Smooth muscle cell (in vitro differentiated cells): ENCODE measurements around the gene E2F7. TPM values are rescaled to one million over a fixed set of nuclear protein-coding genes. Genes with fewer than 3 reads are reported as not detected.

Experiments used
- DNase-seq: peaks from one replicate; lab custom pipeline; 2025; ENCODE audit not compliant: unreplicated experiment; lab: John Stamatoyannopoulos, UW
- H2AFZ ChIP-seq: fragments of 200-600 bp; sonication (generic); 2 replicates; pipeline ENCODE4 v1.6.0; 2016; ENCODE audit warnings: antibody characterized with exemption, low read depth, mild to moderate bottlenecking
- H3F3A ChIP-seq: fragments of 200-600 bp; sonication (generic); 2 replicates; pipeline ENCODE4 v1.6.0; 2017; ENCODE audit warnings: antibody characterized with exemption, low read depth
- H3K27ac ChIP-seq: fragments of 200-600 bp; sonication (generic); 2 replicates; pipeline ENCODE4 v1.5.1; 2016; ENCODE audit warnings: low read depth, mild to moderate bottlenecking
- H3K27me3 ChIP-seq: fragments of 200-600 bp; sonication (generic); 2 replicates; pipeline ENCODE4 v1.6.1; 2016; ENCODE audit warnings: low read depth, mild to moderate bottlenecking
- H3K36me3 ChIP-seq: fragments of 200-600 bp; sonication (generic); 2 replicates; pipeline ENCODE4 v1.5.1; 2016; ENCODE audit warnings: low read depth
- H3K4me1 ChIP-seq: fragments of 200-600 bp; sonication (generic); 2 replicates; pipeline ENCODE4 v1.5.1; 2016; ENCODE audit warnings: low read depth
- H3K4me2 ChIP-seq: fragments of 200-600 bp; sonication (generic); 2 replicates; pipeline ENCODE4 v1.6.0; 2016; ENCODE audit warnings: mild to moderate bottlenecking
- H3K4me3 ChIP-seq: fragments of 200-600 bp; sonication (generic); 2 replicates; pipeline ENCODE4 v1.5.1; 2016; ENCODE audit warnings: mild to moderate bottlenecking
- H3K79me2 ChIP-seq: fragments of 200-600 bp; sonication (generic); 2 replicates; pipeline ENCODE4 v1.6.0; 2016; ENCODE audit warnings: low read depth, mild to moderate bottlenecking
- H3K9ac ChIP-seq: fragments of 200-600 bp; sonication (generic); 2 replicates; pipeline ENCODE4 v1.6.0; 2016; ENCODE audit warnings: low read depth
- H3K9me3 ChIP-seq: fragments of 200-600 bp; sonication (generic); replicated peaks from 2 replicates; pipeline ENCODE4 v1.5.1; 2016; ENCODE audit warnings: low read depth
- H4K20me1 ChIP-seq: fragments of 200-600 bp; sonication (generic); 2 replicates; pipeline ENCODE4 v1.6.0; 2016; ENCODE audit warnings: low read depth
- WGBS: methylation state at CpG from one replicate; pipeline ENCODE4 v1.1.7; 2016; ENCODE audit warnings: low lambda C conversion rate; 5-methylcytosine and 5-hydroxymethylcytosine counted together
- polyA plus RNA-seq: library from polyadenylated mRNA; unstranded; fragments of >200 nt; fragmentation: Nextera tagmentation; extraction: Ambion mirVana; gene quantifications from 2 replicates; pipeline ENCODE4 v1.2.1, GENCODE V29; 2016
- total RNA-seq: library from RNA; depleted of rRNA; stranded (reverse); fragments of >200 nt; gene quantifications from 2 replicates; pipeline ENCODE4 v1.2.3, GENCODE V29; 2014
- TF ChIP-seq, protein P1 (sequence below): fragments of 200-600 bp; sonication (generic); IDR thresholded peaks from 2 replicates; pipeline ENCODE4 v1.5.1; 2017; ENCODE audit warnings: borderline replicate concordance, mild to moderate bottlenecking, antibody characterized with exemption; ENCODE audit not compliant: insufficient read depth, poor library complexity, severe bottlenecking

Gene E2F7
- total and polyA plus RNA-seq, 2 experiments from 2014 or later, result 5.1 to 16.0 TPM

GRCh38 chr12:77045183-77045582, 20.2 kb downstream of the E2F7 start:
- Histone ChIP-seq H2AFZ (no peak overlapping the region), H3K27ac (no peak overlapping the region), H3F3A (no peaks in the 10 kb centered on the region), H3K4me2 (no peak overlapping the region), H3K9me3 (no peaks in the 10 kb centered on the region), H3K4me3 (no peak overlapping the region), H3K9ac (no peak overlapping the region), H3K79me2 (no peaks in the 10 kb centered on the region), H3K4me1 (no peaks in the 10 kb centered on the region), H3K36me3 (no peaks in the 10 kb centered on the region), H3K27me3 (no peaks in the 10 kb centered on the region), H4K20me1 (no peaks in the 10 kb centered on the region)
- TF ChIP-seq, protein P1, sequence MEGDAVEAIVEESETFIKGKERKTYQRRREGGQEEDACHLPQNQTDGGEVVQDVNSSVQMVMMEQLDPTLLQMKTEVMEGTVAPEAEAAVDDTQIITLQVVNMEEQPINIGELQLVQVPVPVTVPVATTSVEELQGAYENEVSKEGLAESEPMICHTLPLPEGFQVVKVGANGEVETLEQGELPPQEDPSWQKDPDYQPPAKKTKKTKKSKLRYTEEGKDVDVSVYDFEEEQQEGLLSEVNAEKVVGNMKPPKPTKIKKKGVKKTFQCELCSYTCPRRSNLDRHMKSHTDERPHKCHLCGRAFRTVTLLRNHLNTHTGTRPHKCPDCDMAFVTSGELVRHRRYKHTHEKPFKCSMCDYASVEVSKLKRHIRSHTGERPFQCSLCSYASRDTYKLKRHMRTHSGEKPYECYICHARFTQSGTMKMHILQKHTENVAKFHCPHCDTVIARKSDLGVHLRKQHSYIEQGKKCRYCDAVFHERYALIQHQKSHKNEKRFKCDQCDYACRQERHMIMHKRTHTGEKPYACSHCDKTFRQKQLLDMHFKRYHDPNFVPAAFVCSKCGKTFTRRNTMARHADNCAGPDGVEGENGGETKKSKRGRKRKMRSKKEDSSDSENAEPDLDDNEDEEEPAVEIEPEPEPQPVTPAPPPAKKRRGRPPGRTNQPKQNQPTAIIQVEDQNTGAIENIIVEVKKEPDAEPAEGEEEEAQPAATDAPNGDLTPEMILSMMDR, result no peak
- 63% methylated on average over 6 of the region's 6 CpGs for WGBS
- DNase-seq, result no peak

GRCh38 chr12:77044721-77045120, 20.6 kb downstream of the E2F7 start:
- H3K79me2 ChIP-seq, result no peaks in the 10 kb centered on the region
- no peaks in the 10 kb centered on the region for H4K20me1 ChIP-seq
- no peaks in the 10 kb centered on the region for H3K9me3 ChIP-seq
- no peaks in the 10 kb centered on the region for H3F3A ChIP-seq
- no peaks in the 10 kb centered on the region for H3K36me3 ChIP-seq
- no peaks in the 10 kb centered on the region for H3K4me1 ChIP-seq
- H2AFZ ChIP-seq, result no peak overlapping the region
- no peak overlapping the region for H3K9ac ChIP-seq
- H3K4me2 ChIP-seq, result no peak overlapping the region
- H3K27me3 ChIP-seq, result no peaks in the 10 kb centered on the region
- no peak overlapping the region for H3K4me3 ChIP-seq
- DNase-seq, result no peak
- 45% methylated on average over 2 of the region's 2 CpGs for WGBS
- TF ChIP-seq, protein P1, result no peak
- H3K27ac ChIP-seq, result no peak overlapping the region

DNA sequence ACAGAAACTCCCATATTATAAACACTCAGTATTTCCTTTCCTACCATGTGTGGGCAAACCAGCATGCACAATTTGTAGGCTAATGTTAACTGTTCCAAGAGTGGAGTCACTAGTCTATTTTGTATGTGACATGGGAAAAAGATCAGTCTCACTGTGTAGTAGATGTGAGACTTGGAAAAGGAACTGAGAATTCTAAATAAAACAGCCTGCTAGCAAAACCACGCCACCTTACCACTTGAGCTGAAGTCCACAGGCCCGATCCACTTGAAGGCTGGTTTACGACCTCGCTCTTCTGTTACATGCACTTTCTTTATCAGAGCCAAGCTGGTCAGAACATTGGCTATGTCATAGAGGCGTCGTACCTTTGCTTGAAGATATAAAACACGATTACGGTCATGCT, 22.5 kb downstream of the E2F7 start:
- Histone ChIP-seq H3K9me3 (peaks cover 8% of the 10 kb centered on the region), H3K4me1 (no peaks in the 10 kb centered on the region), H3K79me2 (no peaks in the 10 kb centered on the region), H3K4me2 (no peak overlapping the region), H4K20me1 (no peaks in the 10 kb centered on the region), H3K27ac (no peak overlapping the region), H3F3A (no peaks in the 10 kb centered on the region), H3K36me3 (peaks cover 17% of the 10 kb centered on the region), H3K4me3 (no peak overlapping the region), H3K27me3 (no peaks in the 10 kb centered on the region), H2AFZ (no peak overlapping the region), H3K9ac (no peak overlapping the region)
- TF ChIP-seq, protein P1, result no peak
- DNase-seq, result no peak
- 96% methylated on average over 8 of the region's 8 CpGs for WGBS

GRCh38 chr12:77040231-77040630, 25.1 kb downstream of the E2F7 start:
- no peaks in the 10 kb centered on the region for H3K79me2 ChIP-seq
- H2AFZ ChIP-seq, result no peak overlapping the region
- no peaks in the 10 kb centered on the region for H4K20me1 ChIP-seq
- H3K27me3 ChIP-seq, result no peaks in the 10 kb centered on the region
- H3K27ac ChIP-seq, result no peak overlapping the region
- H3K9ac ChIP-seq, result no peak overlapping the region
- H3K4me2 ChIP-seq, result no peak overlapping the region
- TF ChIP-seq, protein P1, result no peak
- DNase-seq, result no peak
- H3K36me3 ChIP-seq, result peaks cover 18% of the 10 kb centered on the region
- H3K4me3 ChIP-seq, result no peak overlapping the region
- H3K9me3 ChIP-seq, result peaks cover 8% of the 10 kb centered on the region
- 98% methylated on average over 4 of the region's 4 CpGs for WGBS
- H3K4me1 ChIP-seq, result no peaks in the 10 kb centered on the region
- no peaks in the 10 kb centered on the region for H3F3A ChIP-seq
